ENCODE data around the gene CKMT2. TPM values are rescaled to one million over a fixed set of nuclear protein-coding genes. Genes with fewer than 3 reads are reported as not detected.
"Not testable (repeated sequence)": the region's sequence is repeated elsewhere in the genome, so short reads cannot be mapped to it uniquely, and the experiment has no call there.

Gene CKMT2
- total RNA-seq, 1 donor from 2014 or later, result not detected

GRCh38 chr5:81288021-81288433 lies 54.9 kb downstream of the CKMT2 start:
- H3K27ac Mint-ChIP-seq, result no peak overlapping the region
- intact Hi-C loops (cut with micrococcal nuclease), result loop anchor here (5.0 to 10.0 kb wide), 2 partner anchors 326 to 413 kb away; partner anchors contain the start of gene RASGRF2
- H3K4me3 Mint-ChIP-seq, result no peak overlapping the region
- peaks cover 16% of the 10 kb centered on the region for H3K4me1 Mint-ChIP-seq
- no peak for DNase-seq
- peaks cover 14% of the 10 kb centered on the region for H3K36me3 Mint-ChIP-seq (ENCODE audit: low read depth)
- H3K9me3 Mint-ChIP-seq, result peaks cover 14% of the 10 kb centered on the region
- no peaks in the 10 kb centered on the region for H3K27me3 Mint-ChIP-seq

GRCh38 chr5:81290146-81290545 lies 57.0 kb downstream of the CKMT2 start:
- no peak for DNase-seq
- intact Hi-C loops (cut with micrococcal nuclease), result no loop called here
- Mint-ChIP-seq H3K27ac (no peak overlapping the region), H3K4me1 (peaks cover 13% of the 10 kb centered on the region), H3K27me3 (no peaks in the 10 kb centered on the region), H3K9me3 (peaks cover 16% of the 10 kb centered on the region), H3K4me3 (no peak overlapping the region), H3K36me3 (ENCODE audit: low read depth) (peaks cover 18% of the 10 kb centered on the region)

GRCh38 chr5:81292130-81292529 lies 59.0 kb downstream of the CKMT2 start:
- Mint-ChIP-seq H3K9me3 (peaks cover 16% of the 10 kb centered on the region), H3K4me1 (peaks cover 11% of the 10 kb centered on the region), H3K27me3 (no peaks in the 10 kb centered on the region), H3K4me3 (no peak overlapping the region), H3K36me3 (ENCODE audit: low read depth) (peaks cover 18% of the 10 kb centered on the region), H3K27ac (no peak overlapping the region)
- intact Hi-C loops (cut with micrococcal nuclease), result no loop called here
- no peak for DNase-seq

GRCh38 chr5:81294021-81294420 lies 60.9 kb downstream of the CKMT2 start:
- peaks cover 20% of the 10 kb centered on the region for H3K36me3 Mint-ChIP-seq (ENCODE audit: low read depth)
- peaks cover 16% of the 10 kb centered on the region for H3K9me3 Mint-ChIP-seq
- H3K4me3 Mint-ChIP-seq; H3K27me3 Mint-ChIP-seq; intact Hi-C loops (cut with micrococcal nuclease); DNase-seq; H3K27ac Mint-ChIP-seq: not testable (repeated sequence)
- peaks cover 16% of the 10 kb centered on the region for H3K4me1 Mint-ChIP-seq

GRCh38 chr5:81297531-81297930 lies 64.4 kb downstream of the CKMT2 start:
- no peaks in the 10 kb centered on the region for H3K27me3 Mint-ChIP-seq
- intact Hi-C loops (cut with micrococcal nuclease), result no loop called here
- peaks cover 11% of the 10 kb centered on the region for H3K36me3 Mint-ChIP-seq (ENCODE audit: low read depth)
- no peak overlapping the region for H3K27ac Mint-ChIP-seq
- DNase-seq, result no peak
- peaks cover 5% of the 10 kb centered on the region for H3K9me3 Mint-ChIP-seq
- no peak overlapping the region for H3K4me3 Mint-ChIP-seq
- H3K4me1 Mint-ChIP-seq, result peaks cover 23% of the 10 kb centered on the region

- intact Hi-C loops (cut with micrococcal nuclease), result loop anchor here (1.0 to 10.0 kb wide), 12 partner anchors 16 to 977 kb away; partner anchors contain the start of genes ATG10, DHFR, MSH3 and RASGRF2
- H3K27ac Mint-ChIP-seq, result peak overlapping the region; percentile 96
- H3K9me3 Mint-ChIP-seq, result no peaks in the 10 kb centered on the region
- peaks cover 33% of the 10 kb centered on the region for H3K4me1 Mint-ChIP-seq
- H3K27me3 Mint-ChIP-seq, result no peaks in the 10 kb centered on the region
- no peak for DNase-seq
- H3K4me3 Mint-ChIP-seq, result peak overlapping the region; percentile 90
- H3K36me3 Mint-ChIP-seq (ENCODE audit: low read depth), result peaks cover 15% of the 10 kb centered on the region
Observed at GRCh38 chr5:81300921-81301270, 67.8 kb downstream of the CKMT2 start.

- H3K27me3 Mint-ChIP-seq, result no peaks in the 10 kb centered on the region
- peak within 1 kb of the TSS; percentile 96 for H3K27ac Mint-ChIP-seq
- intact Hi-C loops (cut with micrococcal nuclease), result loop anchor here (1.0 to 10.0 kb wide), 12 partner anchors 17 to 977 kb away; partner anchors contain the start of genes ATG10, DHFR, MSH3 and RASGRF2
- H3K4me3 Mint-ChIP-seq, result peak within 1 kb of the TSS; percentile 90
- no peaks in the 10 kb centered on the region for H3K9me3 Mint-ChIP-seq
- peak; percentile 98 for DNase-seq
- H3K36me3 Mint-ChIP-seq (ENCODE audit: low read depth), result peaks cover 15% of the 10 kb centered on the region
- peaks cover 33% of the 10 kb centered on the region for H3K4me1 Mint-ChIP-seq
Observed at GRCh38 chr5:81301271-81302015, 68.3 kb downstream of the CKMT2 start, which contains the start of gene ZCCHC9. TSS of gene ZCCHC9 (plus strand) at chr5:81301587. CDS start at chr5:81304758, 3,171 bp downstream.

GRCh38 chr5:81302596-81302995 lies 69.5 kb downstream of the CKMT2 start:
- H3K27ac Mint-ChIP-seq, result peak overlapping the region; percentile 96
- H3K36me3 Mint-ChIP-seq (ENCODE audit: low read depth), result peaks cover 15% of the 10 kb centered on the region
- H3K4me1 Mint-ChIP-seq, result peaks cover 33% of the 10 kb centered on the region
- H3K27me3 Mint-ChIP-seq, result no peaks in the 10 kb centered on the region
- H3K4me3 Mint-ChIP-seq, result peak overlapping the region; percentile 90
- DNase-seq, result no peak
- intact Hi-C loops (cut with micrococcal nuclease), result loop anchor here (5.0 to 10.0 kb wide), 8 partner anchors 340 to 895 kb away; partner anchors contain the start of genes ATG10, RASGRF2, SSBP2 and ZFYVE16
- H3K9me3 Mint-ChIP-seq, result no peaks in the 10 kb centered on the region

- intact Hi-C loops (cut with micrococcal nuclease), result loop anchor here (5.0 to 10.0 kb wide), 8 partner anchors 341 to 896 kb away; partner anchors contain the start of genes ATG10, RASGRF2, SSBP2 and ZFYVE16
- Mint-ChIP-seq H3K27ac (no peak overlapping the region), H3K4me3 (peak overlapping the region; percentile 4), H3K27me3 (no peaks in the 10 kb centered on the region), H3K36me3 (ENCODE audit: low read depth) (peaks cover 13% of the 10 kb centered on the region), H3K4me1 (peaks cover 30% of the 10 kb centered on the region), H3K9me3 (no peaks in the 10 kb centered on the region)
- DNase-seq, result no peak
Observed at GRCh38 chr5:81303563-81303962, 70.4 kb downstream of the CKMT2 start.

GRCh38 chr5:81305785-81306184 lies 72.7 kb downstream of the CKMT2 start:
- DNase-seq, result peak; percentile 41
- H3K27ac Mint-ChIP-seq, result no peak overlapping the region
- H3K36me3 Mint-ChIP-seq (ENCODE audit: low read depth), result peaks cover 27% of the 10 kb centered on the region
- peaks cover 14% of the 10 kb centered on the region for H3K4me1 Mint-ChIP-seq
- H3K27me3 Mint-ChIP-seq, result no peaks in the 10 kb centered on the region
- no peaks in the 10 kb centered on the region for H3K9me3 Mint-ChIP-seq
- no peak overlapping the region for H3K4me3 Mint-ChIP-seq
- intact Hi-C loops (cut with micrococcal nuclease), result loop anchor here (10.0 kb wide), 4 partner anchors 449 to 859 kb away; partner anchors contain the start of gene SSBP2

GRCh38 chr5:81308836-81309235 lies 75.7 kb downstream of the CKMT2 start:
- intact Hi-C loops (cut with micrococcal nuclease), result loop anchor here (10.0 kb wide), 4 partner anchors 446 to 856 kb away; partner anchors contain the start of gene SSBP2
- Mint-ChIP-seq H3K27ac (no peak overlapping the region), H3K9me3 (no peaks in the 10 kb centered on the region), H3K27me3 (no peaks in the 10 kb centered on the region), H3K4me3 (no peak overlapping the region), H3K36me3 (ENCODE audit: low read depth) (peaks cover 44% of the 10 kb centered on the region), H3K4me1 (peaks cover 7% of the 10 kb centered on the region)
- no peak for DNase-seq

- H3K27ac Mint-ChIP-seq, result no peak overlapping the region
- H3K9me3 Mint-ChIP-seq, result no peaks in the 10 kb centered on the region
- H3K36me3 Mint-ChIP-seq (ENCODE audit: low read depth), result peaks cover 42% of the 10 kb centered on the region
- no peak overlapping the region for H3K4me3 Mint-ChIP-seq
- no peaks in the 10 kb centered on the region for H3K27me3 Mint-ChIP-seq
- H3K4me1 Mint-ChIP-seq, result peaks cover 2% of the 10 kb centered on the region
- intact Hi-C loops (cut with micrococcal nuclease), result no loop called here
- DNase-seq, result no peak
Observed at GRCh38 chr5:81310402-81311063, 77.4 kb downstream of the CKMT2 start.

GRCh38 chr5:81313278-81313677 lies 80.2 kb downstream of the CKMT2 start:
- DNase-seq, result no peak
- Mint-ChIP-seq H3K27me3 (no peaks in the 10 kb centered on the region), H3K9me3 (no peaks in the 10 kb centered on the region), H3K27ac (no peak overlapping the region), H3K4me3 (no peak overlapping the region), H3K4me1 (no peaks in the 10 kb centered on the region), H3K36me3 (ENCODE audit: low read depth) (peaks cover 40% of the 10 kb centered on the region)
- intact Hi-C loops (cut with micrococcal nuclease), result no loop called here

GRCh38 chr5:81313686-81314085 lies 80.6 kb downstream of the CKMT2 start:
- DNase-seq, result no peak
- no peak overlapping the region for H3K4me3 Mint-ChIP-seq
- H3K36me3 Mint-ChIP-seq (ENCODE audit: low read depth), result peaks cover 40% of the 10 kb centered on the region
- intact Hi-C loops (cut with micrococcal nuclease), result no loop called here
- no peaks in the 10 kb centered on the region for H3K4me1 Mint-ChIP-seq
- no peaks in the 10 kb centered on the region for H3K27me3 Mint-ChIP-seq
- H3K9me3 Mint-ChIP-seq, result no peaks in the 10 kb centered on the region
- no peak overlapping the region for H3K27ac Mint-ChIP-seq
